HepG2 (cell line): ENCODE data around the gene TMC4. TPM values are rescaled to one million over a fixed set of nuclear protein-coding genes. Genes with fewer than 3 reads are reported as not detected.

ENCODE experiments used
- BCL6 ChIP-seq: IDR thresholded peaks from 2 replicates; pipeline ENCODE4 v1.6.1; 2016; ENCODE audit warnings: missing genetic modification reagents, missing compliant biosample characterization
- CENPT ChIP-seq: sonication (generic); formaldehyde crosslinking; IDR thresholded peaks from 2 replicates; pipeline ENCODE4 v1.8.0; 2022; ENCODE audit warnings: low read depth, mild to moderate bottlenecking, moderate library complexity, missing genetic modification reagents
- DRAP1 ChIP-seq: IDR thresholded peaks from 2 replicates; pipeline ENCODE4 v1.6.1; 2016; ENCODE audit warnings: missing genetic modification reagents, missing compliant biosample characterization
- RFXANK ChIP-seq: IDR thresholded peaks from 2 replicates; pipeline ENCODE4 v1.6.1; 2016
- SMAD9 ChIP-seq: sonication (generic); formaldehyde crosslinking; IDR thresholded peaks from 2 replicates; pipeline ENCODE4 v1.5.1; 2020; ENCODE audit warnings: mild to moderate bottlenecking, missing genetic modification reagents
- SRY ChIP-seq: sonication (generic); formaldehyde crosslinking; IDR thresholded peaks from 2 replicates; pipeline ENCODE4 v1.8.0; 2022; ENCODE audit warnings: mild to moderate bottlenecking, missing genetic modification reagents
- ZBTB44 ChIP-seq: sonication (generic); formaldehyde crosslinking; IDR thresholded peaks from 2 replicates; pipeline ENCODE4 v1.4.0; 2020; ENCODE audit warnings: missing genetic modification reagents
- ZNF281 ChIP-seq: sonication (generic); formaldehyde crosslinking; IDR thresholded peaks from 2 replicates; pipeline ENCODE4 v1.4.0; 2020; ENCODE audit warnings: missing genetic modification reagents, borderline replicate concordance
- ZNF296 ChIP-seq: sonication (generic); formaldehyde crosslinking; conservative IDR thresholded peaks from 2 replicates; pipeline ENCODE4 v1.5.0; 2020; ENCODE audit warnings: mild to moderate bottlenecking, missing genetic modification reagents
- ZNF33A ChIP-seq: sonication (generic); formaldehyde crosslinking; IDR thresholded peaks from 2 replicates; pipeline ENCODE4 v1.5.1; 2020; ENCODE audit warnings: missing genetic modification reagents, mild to moderate bottlenecking, moderate library complexity, borderline replicate concordance
- ZNF512 ChIP-seq: sonication (generic); formaldehyde crosslinking; IDR thresholded peaks from 2 replicates; pipeline ENCODE4 v1.4.0; 2020; ENCODE audit warnings: mild to moderate bottlenecking, missing genetic modification reagents
- polyA plus RNA-seq, 8 experiments: library from polyadenylated mRNA; depleted of rRNA in 3 of 8; stranded (reverse) in 7 of 8; unstranded in 1 of 8; fragments of >200 nt; fragmentation: Illumina TruSeq in 4 of 8; extraction: Trizol in 4 of 8; gene quantifications; 2 replicates each; pipeline versions ENCODE4 v1.2.1 to v1.2.3, GENCODE V29; 2011 to 2016; ENCODE audit warnings: low read depth in 4 of 8, missing spikeins in 1 of 8, mixed read lengths in 1 of 8; ENCODE audit not compliant: insufficient read depth in 1 of 8
- total RNA-seq, 5 experiments: library from RNA; depleted of rRNA; stranded (reverse); fragments of >200 nt; fragmentation: Illumina TruSeq; extraction: Trizol; gene quantifications; 2 replicates each; pipeline ENCODE4 v1.2.3, GENCODE V29; 2016; ENCODE audit warnings: low read depth in 1 of 5
- TF ChIP-seq, protein P1 (sequence below): sonication (generic); formaldehyde crosslinking; IDR thresholded peaks from 2 replicates; pipeline ENCODE4 v1.4.0; 2020; ENCODE audit warnings: missing genetic modification reagents, borderline replicate concordance

Gene TMC4
- total and polyA plus RNA-seq, 2 of the 13 experiments (the other 11 are each of a cell fraction or from before 2014, with no cell fraction given), result 0.13 to 0.24 TPM

GRCh38 chr19:54191011-54191810, 18.3 kb upstream of the TMC4 start, which contains the start of gene TSEN34 (continued):
- TF ChIP-seq, protein P1, sequence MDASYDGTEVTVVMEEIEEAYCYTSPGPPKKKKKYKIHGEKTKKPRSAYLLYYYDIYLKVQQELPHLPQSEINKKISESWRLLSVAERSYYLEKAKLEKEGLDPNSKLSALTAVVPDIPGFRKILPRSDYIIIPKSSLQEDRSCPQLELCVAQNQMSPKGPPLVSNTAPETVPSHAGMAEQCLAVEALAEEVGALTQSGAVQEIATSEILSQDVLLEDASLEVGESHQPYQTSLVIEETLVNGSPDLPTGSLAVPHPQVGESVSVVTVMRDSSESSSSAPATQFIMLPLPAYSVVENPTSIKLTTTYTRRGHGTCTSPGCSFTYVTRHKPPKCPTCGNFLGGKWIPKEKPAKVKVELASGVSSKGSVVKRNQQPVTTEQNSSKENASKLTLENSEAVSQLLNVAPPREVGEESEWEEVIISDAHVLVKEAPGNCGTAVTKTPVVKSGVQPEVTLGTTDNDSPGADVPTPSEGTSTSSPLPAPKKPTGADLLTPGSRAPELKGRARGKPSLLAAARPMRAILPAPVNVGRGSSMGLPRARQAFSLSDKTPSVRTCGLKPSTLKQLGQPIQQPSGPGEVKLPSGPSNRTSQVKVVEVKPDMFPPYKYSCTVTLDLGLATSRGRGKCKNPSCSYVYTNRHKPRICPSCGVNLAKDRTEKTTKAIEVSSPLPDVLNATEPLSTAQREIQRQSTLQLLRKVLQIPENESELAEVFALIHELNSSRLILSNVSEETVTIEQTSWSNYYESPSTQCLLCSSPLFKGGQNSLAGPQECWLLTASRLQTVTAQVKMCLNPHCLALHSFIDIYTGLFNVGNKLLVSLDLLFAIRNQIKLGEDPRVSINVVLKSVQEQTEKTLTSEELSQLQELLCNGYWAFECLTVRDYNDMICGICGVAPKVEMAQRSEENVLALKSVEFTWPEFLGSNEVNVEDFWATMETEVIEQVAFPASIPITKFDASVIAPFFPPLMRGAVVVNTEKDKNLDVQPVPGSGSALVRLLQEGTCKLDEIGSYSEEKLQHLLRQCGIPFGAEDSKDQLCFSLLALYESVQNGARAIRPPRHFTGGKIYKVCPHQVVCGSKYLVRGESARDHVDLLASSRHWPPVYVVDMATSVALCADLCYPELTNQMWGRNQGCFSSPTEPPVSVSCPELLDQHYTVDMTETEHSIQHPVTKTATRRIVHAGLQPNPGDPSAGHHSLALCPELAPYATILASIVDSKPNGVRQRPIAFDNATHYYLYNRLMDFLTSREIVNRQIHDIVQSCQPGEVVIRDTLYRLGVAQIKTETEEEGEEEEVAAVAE (CRISPR knock-in tag), result no peak
- no peak for TF ChIP-seq SMAD9 (CRISPR knock-in tag)
- TF ChIP-seq ZNF281 (CRISPR knock-in tag), result no peak
- TF ChIP-seq RFXANK (CRISPR knock-in tag), result no peak
- TF ChIP-seq BCL6 (CRISPR knock-in tag), result no peak
- no peak for TF ChIP-seq DRAP1 (CRISPR knock-in tag)
- TF ChIP-seq SRY (CRISPR knock-in tag), result 0 out of 2 replicates have a peak, but pooled peaks have one; percentile 58
- no peak for TF ChIP-seq CENPT
- TF ChIP-seq ZNF33A (CRISPR knock-in tag), result no peak
- TF ChIP-seq ZBTB44, result no peak
- TF ChIP-seq ZNF296 (CRISPR knock-in tag), result peak; percentile 61; the same call in 1 of the 2 replicates
- no peak for TF ChIP-seq ZNF512 (CRISPR knock-in tag)
